HEK293T (cell line): ENCODE measurements around the gene JAML.

Experiments used
- CTCF ChIA-PET: fragments of 350-600 bp; formaldehyde crosslinking; extraction: SDS; loops from one replicate; lab custom pipeline; 2021; ENCODE audit warnings: antibody characterized with exemption, inconsistent platforms; lab: Yijun Ruan, JAX
- POLR2A ChIA-PET: fragments of 350-600 bp; formaldehyde crosslinking; extraction: SDS; loops from one replicate; lab custom pipeline; 2020; ENCODE audit warnings: antibody characterized with exemption, inconsistent platforms; lab: Yijun Ruan, JAX
- DNase-seq: peaks from one replicate; pipeline ENCODE4 v3.0.0; 2012; ENCODE audit warnings: mixed read lengths; ENCODE audit errors: extremely low spot score
- ARNT ChIP-seq: fragments of 450-650 bp; IDR thresholded peaks from 2 replicates; pipeline ENCODE4 v1.6.1; 2017; ENCODE audit warnings: mild to moderate bottlenecking
- BHLHE40 ChIP-seq: fragments of 450-650 bp; IDR thresholded peaks from 2 replicates; pipeline ENCODE4 v1.6.1; 2016; ENCODE audit warnings: mild to moderate bottlenecking, moderate library complexity, borderline replicate concordance
- CTBP1 ChIP-seq: fragments of 450-650 bp; IDR thresholded peaks from 2 replicates; pipeline ENCODE4 v1.6.1; 2016; ENCODE audit warnings: borderline replicate concordance
- ELF4 ChIP-seq: fragments of 450-650 bp; IDR thresholded peaks from 2 replicates; pipeline ENCODE4 v1.6.1; 2017; ENCODE audit warnings: antibody characterized with exemption
- FOXA1 ChIP-seq: fragments of 450-650 bp; IDR thresholded peaks from 2 replicates; pipeline ENCODE4 v1.6.1; 2016; ENCODE audit warnings: mild to moderate bottlenecking
- FOXK2 ChIP-seq: fragments of 450-650 bp; IDR thresholded peaks from 2 replicates; pipeline ENCODE4 v1.6.1; 2016; ENCODE audit warnings: mild to moderate bottlenecking
- FOXM1 ChIP-seq: fragments of 450-650 bp; IDR thresholded peaks from 2 replicates; pipeline ENCODE4 v1.6.1; 2017; ENCODE audit warnings: mild to moderate bottlenecking, borderline replicate concordance
- HDGF ChIP-seq: fragments of 450-650 bp; IDR thresholded peaks from 2 replicates; pipeline ENCODE4 v1.6.1; 2017; ENCODE audit warnings: antibody characterized with exemption, borderline replicate concordance
- L3MBTL2 ChIP-seq: fragments of 450-650 bp; conservative IDR thresholded peaks from 2 replicates; pipeline ENCODE4 v1.6.1; 2016; ENCODE audit warnings: mild to moderate bottlenecking
- LEF1 ChIP-seq: fragments of 450-650 bp; IDR thresholded peaks from 2 replicates; pipeline ENCODE4 v1.6.1; 2017; ENCODE audit warnings: mild to moderate bottlenecking, borderline replicate concordance
- NFRKB ChIP-seq: fragments of 450-650 bp; IDR thresholded peaks from 2 replicates; pipeline ENCODE4 v1.6.1; 2016; ENCODE audit warnings: mild to moderate bottlenecking, moderate library complexity
- PKNOX1 ChIP-seq: fragments of 450-650 bp; IDR thresholded peaks from 2 replicates; pipeline ENCODE4 v1.6.1; 2016
- SP1 ChIP-seq: fragments of 450-650 bp; IDR thresholded peaks from 2 replicates; pipeline ENCODE4 v1.6.1; 2017
- SUZ12 ChIP-seq: fragments of 450-650 bp; IDR thresholded peaks from 2 replicates; pipeline ENCODE4 v1.6.1; 2016; ENCODE audit warnings: mild to moderate bottlenecking
- TARDBP ChIP-seq: fragments of 450-650 bp; IDR thresholded peaks from 2 replicates; pipeline ENCODE4 v1.6.1; 2016
- ZNF384 ChIP-seq: fragments of 450-650 bp; IDR thresholded peaks from 2 replicates; pipeline ENCODE4 v1.6.1; 2016

JAML gene

GRCh38 chr11:118174006-118174567, 50.7 kb downstream of the JAML start:
- POLR2A ChIA-PET, result no interaction called here

GRCh38 chr11:118172356-118172755, 52.5 kb downstream of the JAML start:
- POLR2A ChIA-PET, result interaction anchor here (1.1 to 2.3 kb wide), 2 partner anchors 8 to 16 kb away, joined by 3 to 9 read pairs; no protein-coding TSS in a partner anchor
- DNase-seq, result no peak
- CTCF ChIA-PET, result interaction anchor here (1.2 to 3.3 kb wide), 7 partner anchors 9 to 28 kb away, joined by 3 to 28 read pairs (median 5); partner anchors contain the start of gene SCN4B

More at GRCh38 chr11:118174006-118174567, 50.7 kb downstream of the JAML start:
- DNase-seq, result no peak
- CTCF ChIA-PET, result interaction anchor here (0.6 to 0.7 kb wide), 2 partner anchors 11 to 693 kb away, joined by 3 read pairs; no protein-coding TSS in a partner anchor
- TF ChIP-seq FOXK2 (no peak), CTBP1 (no peak), ZNF384 (no peak), SUZ12 (no peak), ARNT (no peak), LEF1 (no peak), PKNOX1 (no peak), HDGF (no peak), ELF4 (no peak), FOXM1 (no peak), L3MBTL2 (no peak), NFRKB (no peak), SP1 (no peak), BHLHE40 (no peak), FOXA1 (no peak)

GRCh38 chr11:118171269-118172062, 53.3 kb downstream of the JAML start:
- TF ChIP-seq TARDBP (no peak), SUZ12 (no peak), CTBP1 (no peak), PKNOX1 (no peak), ELF4 (no peak)
- CTCF ChIA-PET, result interaction anchor here (0.6 to 3.3 kb wide), 13 partner anchors 9 to 846 kb away, joined by 3 to 28 read pairs (median 4); partner anchors contain the start of gene SCN4B
- POLR2A ChIA-PET, result interaction anchor here (1.0 to 2.3 kb wide), 3 partner anchors 9 to 19 kb away, joined by 3 to 9 read pairs (median 3); partner anchors contain the start of gene SCN4B
- DNase-seq, result peak; percentile 87

More at GRCh38 chr11:118172356-118172755, 52.5 kb downstream of the JAML start:
- TF ChIP-seq SUZ12, result no peak
- TF ChIP-seq LEF1, result no peak
- TF ChIP-seq BHLHE40, result no peak
- TF ChIP-seq HDGF, result no peak
- no peak for TF ChIP-seq TARDBP
- TF ChIP-seq NFRKB, result no peak
- no peak for TF ChIP-seq ZNF384
- no peak for TF ChIP-seq ELF4
- no peak for TF ChIP-seq PKNOX1
- no peak for TF ChIP-seq SP1
- no peak for TF ChIP-seq CTBP1
- TF ChIP-seq L3MBTL2, result no peak
- TF ChIP-seq ARNT, result no peak
- TF ChIP-seq FOXA1, result no peak
- TF ChIP-seq FOXM1, result no peak
- no peak for TF ChIP-seq FOXK2

GRCh38 chr11:118170882-118171268, 53.9 kb downstream of the JAML start:
- POLR2A ChIA-PET, result interaction anchor here (1.0 to 2.3 kb wide), 2 partner anchors 10 to 18 kb away, joined by 3 to 9 read pairs; partner anchors contain the start of gene SCN4B
- no peak for TF ChIP-seq FOXM1
- TF ChIP-seq LEF1, result no peak
- no peak for TF ChIP-seq HDGF
- TF ChIP-seq ELF4, result no peak
- no peak for TF ChIP-seq CTBP1
- TF ChIP-seq TARDBP, result no peak
- TF ChIP-seq NFRKB, result no peak
- TF ChIP-seq ARNT, result no peak
- no peak for TF ChIP-seq PKNOX1
- TF ChIP-seq FOXA1, result no peak
- TF ChIP-seq SP1, result no peak
- no peak for DNase-seq
- CTCF ChIA-PET, result interaction anchor here (0.6 to 3.3 kb wide), 12 partner anchors 9 to 846 kb away, joined by 3 to 28 read pairs (median 4); no protein-coding TSS in a partner anchor

- POLR2A ChIA-PET, result interaction anchor here (1.0 to 1.5 kb wide), 2 partner anchors 14 to 17 kb away, joined by 3 to 4 read pairs; partner anchors contain the start of gene SCN4B
- CTCF ChIA-PET, result interaction anchor here (1.2 to 3.3 kb wide), 5 partner anchors 11 to 397 kb away, joined by 4 to 28 read pairs (median 9); no protein-coding TSS in a partner anchor
- no peak for DNase-seq
- no peak for TF ChIP-seq FOXA1
- no peak for TF ChIP-seq PKNOX1
- TF ChIP-seq CTBP1, result no peak
- TF ChIP-seq L3MBTL2, result no peak
- TF ChIP-seq FOXK2, result no peak
- no peak for TF ChIP-seq FOXM1
- TF ChIP-seq SP1, result no peak
- TF ChIP-seq NFRKB, result no peak
- TF ChIP-seq LEF1, result no peak
- TF ChIP-seq SUZ12, result no peak
- no peak for TF ChIP-seq BHLHE40
- TF ChIP-seq ZNF384, result no peak
- no peak for TF ChIP-seq ELF4
- TF ChIP-seq HDGF, result no peak
- TF ChIP-seq TARDBP, result no peak
- no peak for TF ChIP-seq ARNT
These were observed 54.6 kb downstream of the JAML start for GRCh38 chr11:118170231-118170630.
